Retina (tissue), 1 donor: ENCODE measurements around the gene TENM4.

Source experiments
- DNase-seq: peaks from one replicate; pipeline ENCODE4 v3.0.0-alpha.2; 2016

The TENM4 gene

GRCh38 chr11:79287952-79288351, 152.9 kb downstream of the TENM4 start:
- DNase-seq = no peak

GRCh38 chr11:79285756-79286155, 155.1 kb downstream of the TENM4 start:
- no peak for DNase-seq

- no peak for DNase-seq
These were observed 164.0 kb downstream of the TENM4 start for GRCh38 chr11:79276736-79277325.

- DNase-seq = no peak
These were observed 166.0 kb downstream of the TENM4 start for GRCh38 chr11:79274636-79275331.

- peak; percentile 60 for DNase-seq
These were observed 167.0 kb downstream of the TENM4 start for GRCh38 chr11:79273781-79274180.

GRCh38 chr11:79269611-79270307, 171.1 kb downstream of the TENM4 start:
- DNase-seq = peak; percentile 77

- DNase-seq = no peak
These were observed 174.4 kb downstream of the TENM4 start for GRCh38 chr11:79266396-79266795.

GRCh38 chr11:79265756-79266322, 175.0 kb downstream of the TENM4 start:
- no peak for DNase-seq

GRCh38 chr11:79264284-79264683, 176.5 kb downstream of the TENM4 start:
- DNase-seq = no peak

DNA sequence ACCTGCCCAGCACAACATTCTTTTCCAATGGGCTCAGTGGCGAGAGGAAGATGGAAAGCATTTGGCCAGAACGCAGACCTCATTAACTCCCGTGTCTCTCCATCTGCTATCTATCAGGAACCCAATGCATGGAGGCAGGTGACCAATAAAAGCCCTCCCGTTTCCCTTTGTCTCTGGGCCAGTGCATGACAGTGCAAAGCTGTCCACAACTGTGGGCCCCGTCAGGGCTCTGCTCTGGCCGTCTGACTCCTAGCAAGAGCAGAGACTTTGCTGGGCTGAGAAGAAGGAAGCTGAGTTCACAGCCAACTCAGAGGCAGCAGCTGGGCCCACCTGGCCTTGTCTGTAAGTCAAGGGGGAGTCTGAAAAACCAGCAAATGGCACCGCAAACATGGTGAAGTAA, 177.8 kb downstream of the TENM4 start:
- no peak for DNase-seq

DNA sequence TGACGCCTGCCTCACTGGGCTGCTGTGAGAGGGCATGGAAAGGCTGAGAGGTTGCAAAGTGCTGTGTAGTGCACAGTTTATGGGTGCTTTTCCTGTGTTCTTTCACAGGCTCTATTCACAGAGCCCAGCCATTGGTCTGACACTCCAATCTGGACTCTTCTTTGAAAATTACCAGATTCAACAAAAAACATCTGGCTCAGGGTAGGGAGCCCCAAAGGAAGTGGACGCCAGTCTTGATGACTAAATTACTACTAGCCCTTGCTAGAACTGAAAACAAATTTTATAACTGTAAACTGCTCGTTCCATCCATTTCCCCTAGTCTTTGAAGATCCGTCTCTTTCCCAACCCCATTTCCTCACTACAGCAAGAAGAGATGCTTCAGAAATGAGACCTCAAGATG, 178.6 kb downstream of the TENM4 start:
- DNase-seq = no peak

DNA sequence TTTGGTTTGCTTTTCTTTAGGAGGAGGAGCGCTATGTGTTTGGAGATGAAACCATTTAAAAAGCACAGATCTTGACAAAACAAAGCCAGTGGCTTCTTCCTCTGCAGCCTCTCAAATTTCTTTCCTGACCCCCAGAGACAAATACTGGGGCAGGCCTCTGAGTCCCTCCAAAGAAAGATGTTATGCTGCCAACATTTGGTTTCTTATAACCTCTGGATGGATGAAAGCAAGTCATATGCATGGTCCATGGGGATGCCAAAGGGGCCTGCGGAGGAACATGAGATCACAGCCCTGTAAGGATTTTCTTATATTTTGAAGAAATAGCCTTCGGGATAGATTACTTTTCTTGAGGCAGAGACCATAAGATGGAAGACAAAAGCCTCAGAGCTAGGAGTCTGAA, 179.1 kb downstream of the TENM4 start:
- DNase-seq = no peak

- no peak for DNase-seq
These were observed 181.0 kb downstream of the TENM4 start for GRCh38 chr11:79259800-79260199.

DNA sequence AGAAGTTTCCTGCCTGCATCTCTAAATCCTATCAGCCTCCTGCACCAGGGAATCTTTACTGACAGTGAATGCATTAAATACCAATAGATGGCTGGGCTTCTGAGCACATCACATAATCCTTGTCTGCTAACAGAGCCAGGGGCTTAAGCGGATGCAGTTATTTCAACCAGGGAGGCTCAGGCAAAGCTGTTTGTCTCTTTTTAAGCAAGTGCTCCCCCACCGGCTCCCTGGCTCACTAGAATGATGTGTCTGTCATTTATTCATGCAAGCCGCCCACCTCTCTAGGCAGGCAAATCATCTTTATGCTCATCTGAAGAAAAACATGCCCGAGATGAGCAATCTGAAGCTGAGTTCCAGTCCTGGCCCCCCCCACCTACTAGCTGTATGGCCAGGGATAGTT, 182.3 kb downstream of the TENM4 start:
- DNase-seq = no peak

DNA sequence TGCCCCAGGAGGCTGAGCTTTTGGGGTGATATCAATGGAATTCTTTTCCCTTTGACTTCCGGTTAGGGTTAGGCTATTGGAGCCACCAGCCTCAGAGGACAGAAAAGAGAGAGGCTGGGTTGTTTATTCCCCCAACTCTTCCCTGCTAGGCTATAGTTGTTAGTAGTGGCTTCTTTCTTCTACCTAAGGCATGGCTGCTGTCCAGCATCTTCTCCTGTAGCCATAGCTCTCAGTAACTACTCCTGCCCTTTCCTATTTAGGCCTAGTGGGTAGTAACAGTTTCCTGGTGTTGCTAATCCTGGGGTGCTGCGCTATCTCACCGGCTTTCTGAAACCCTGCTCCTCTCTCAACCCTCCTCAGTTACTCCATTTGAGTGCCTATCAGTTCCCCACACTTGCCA, 184.9 kb downstream of the TENM4 start:
- no peak for DNase-seq

DNA sequence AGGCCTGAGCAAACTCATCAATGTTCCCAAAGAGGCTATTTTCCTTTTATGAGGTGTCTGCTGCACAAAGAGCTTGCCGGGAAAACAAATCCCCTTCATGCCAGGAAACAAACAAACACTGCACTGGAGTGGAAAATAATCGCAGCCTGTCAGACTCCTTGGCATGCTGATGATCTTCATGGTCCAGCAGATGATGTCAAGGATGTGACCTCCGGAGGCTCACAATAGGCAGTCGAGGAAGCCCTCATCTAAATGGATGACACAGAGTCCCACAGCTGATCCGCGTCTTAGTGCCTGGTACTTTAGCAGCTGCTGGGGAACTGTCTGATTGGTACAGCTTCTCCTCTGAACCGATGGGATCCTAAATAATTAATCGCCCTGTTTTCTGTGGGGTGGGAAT, 187.6 kb downstream of the TENM4 start:
- peak; percentile 81 for DNase-seq

DNA sequence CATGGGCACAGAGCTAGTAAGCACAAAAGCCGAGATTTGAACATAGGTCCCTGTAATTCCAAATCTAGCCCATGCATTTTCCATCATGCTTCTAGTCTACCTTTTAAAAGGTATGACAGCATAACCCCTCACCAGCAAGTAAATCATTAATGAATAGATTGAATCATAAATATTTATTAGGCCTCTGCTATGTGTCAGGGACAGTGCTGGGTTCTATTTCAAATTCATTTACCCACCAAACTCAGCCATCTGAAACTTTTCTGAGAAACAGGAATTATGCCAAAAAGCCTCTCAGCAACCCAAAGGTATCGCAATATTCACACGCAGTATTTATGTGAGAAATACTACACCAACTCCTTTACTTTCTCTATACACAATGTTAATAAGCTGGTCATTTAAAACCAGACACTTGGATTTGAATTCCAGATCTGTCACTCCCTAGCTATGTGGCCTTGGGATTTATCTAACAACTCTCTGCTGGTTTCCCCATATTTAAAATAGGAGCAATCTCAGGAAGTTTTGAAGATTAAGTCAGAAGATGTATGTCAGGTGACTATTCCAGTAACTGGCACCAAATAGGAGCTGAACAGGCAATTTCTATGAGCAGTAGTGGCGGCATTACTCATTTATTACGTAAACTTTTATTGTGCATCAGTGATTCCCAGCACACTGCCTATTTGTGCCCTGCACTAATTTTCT, 191.4 kb downstream of the TENM4 start:
- DNase-seq = no peak

DNA sequence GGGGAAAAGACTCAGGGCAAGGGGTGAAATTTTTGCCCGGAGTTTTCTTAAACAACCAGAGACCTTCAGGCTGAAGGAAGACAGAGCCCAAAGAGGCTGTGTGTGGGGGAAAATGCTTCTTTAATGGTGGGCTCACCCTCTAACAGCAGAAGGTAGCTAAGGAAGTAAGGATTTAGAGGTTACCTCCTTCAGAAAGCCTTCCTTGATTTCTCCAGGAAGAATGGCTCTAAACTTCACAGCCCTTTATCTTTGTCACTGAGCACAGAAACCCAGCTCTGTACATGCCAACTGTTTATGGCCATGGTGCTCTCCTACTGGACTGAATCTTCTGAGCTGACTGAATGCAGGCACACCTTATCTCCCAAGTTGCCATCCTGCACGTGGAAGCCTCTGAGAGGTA, 196.0 kb downstream of the TENM4 start:
- DNase-seq = no peak

DNA sequence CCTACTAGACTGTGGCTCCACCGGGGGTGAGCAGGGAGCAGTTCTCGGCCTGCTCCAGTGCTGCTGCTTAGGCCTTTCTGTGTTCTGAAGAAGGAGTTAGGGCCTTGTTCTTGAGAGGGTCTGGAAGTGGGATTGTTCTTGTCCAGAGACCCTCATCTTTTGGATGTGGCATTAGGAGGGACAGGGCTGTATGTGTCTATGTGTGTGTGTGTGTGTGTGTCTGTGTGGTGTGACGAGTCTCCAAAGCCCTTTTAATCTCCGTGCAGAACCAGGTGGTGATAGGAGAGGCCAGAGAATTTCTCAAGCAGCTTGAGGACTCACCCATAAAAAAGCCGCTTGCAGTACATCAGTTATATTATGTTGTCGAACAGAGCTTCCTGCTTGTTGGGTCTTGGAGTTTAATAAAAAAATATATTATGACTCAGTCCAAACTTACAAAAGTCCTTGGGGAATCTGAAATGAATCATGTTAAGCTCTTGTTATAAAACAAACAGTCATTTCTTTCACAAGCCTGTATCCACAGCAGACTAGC, 196.5 kb downstream of the TENM4 start:
- DNase-seq = no peak

DNA sequence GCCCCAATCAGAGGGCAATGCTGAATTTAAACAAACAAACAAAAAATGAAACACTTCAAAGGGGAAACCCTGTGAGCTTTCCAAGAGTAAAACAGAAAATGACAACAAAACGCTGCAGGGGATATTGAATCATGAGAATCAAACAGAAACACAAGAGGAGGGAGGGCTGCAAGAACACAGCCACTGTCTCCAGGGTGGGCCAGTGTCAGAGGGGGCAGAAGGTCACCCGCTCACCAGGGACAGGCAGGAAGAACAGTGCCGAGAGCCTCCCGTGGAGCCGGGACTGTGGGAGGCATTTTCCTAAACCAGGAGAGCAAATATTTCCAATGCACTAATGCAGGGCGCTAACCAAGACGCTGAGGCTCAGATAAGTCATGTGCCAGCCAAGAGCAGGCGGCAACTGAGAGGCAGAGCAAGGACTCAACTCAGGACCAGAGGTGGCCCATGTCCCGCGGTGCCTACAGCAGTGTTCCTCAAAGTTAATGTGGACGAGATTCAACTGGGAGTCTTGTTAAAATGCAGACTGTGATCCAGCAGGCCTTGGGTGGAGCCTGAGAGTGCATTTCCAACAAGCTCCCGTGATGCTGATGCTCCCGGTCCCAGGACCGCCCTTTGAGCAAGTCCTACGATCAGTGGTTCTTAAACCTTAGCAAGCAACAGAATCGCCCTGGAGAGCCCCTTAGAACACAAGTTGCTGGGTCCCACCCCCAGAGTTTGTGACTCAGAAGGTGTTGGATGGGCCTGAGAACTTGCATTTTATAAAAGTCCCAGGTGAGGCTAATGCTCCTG, 197.2 kb downstream of the TENM4 start:
- peak; percentile 51 for DNase-seq

DNA sequence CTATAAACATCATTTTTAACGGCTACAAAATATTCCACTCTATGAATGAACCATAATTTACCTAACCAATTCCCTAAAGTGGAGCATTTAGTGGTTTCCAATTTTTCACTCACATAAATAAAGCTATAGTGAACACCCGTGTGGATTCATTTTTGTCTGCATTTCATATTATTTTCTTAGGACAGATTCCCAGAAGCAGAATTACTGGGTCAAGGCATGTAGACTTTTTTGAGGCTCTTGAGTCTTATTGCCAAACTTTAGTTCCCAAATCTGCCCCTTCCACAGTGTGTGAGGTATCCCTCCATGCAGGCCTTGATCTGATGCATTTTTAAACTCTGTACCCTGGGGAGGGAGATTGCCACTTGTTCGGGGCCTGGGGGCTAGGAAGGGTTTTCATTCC, 198.2 kb downstream of the TENM4 start:
- no peak for DNase-seq

DNA sequence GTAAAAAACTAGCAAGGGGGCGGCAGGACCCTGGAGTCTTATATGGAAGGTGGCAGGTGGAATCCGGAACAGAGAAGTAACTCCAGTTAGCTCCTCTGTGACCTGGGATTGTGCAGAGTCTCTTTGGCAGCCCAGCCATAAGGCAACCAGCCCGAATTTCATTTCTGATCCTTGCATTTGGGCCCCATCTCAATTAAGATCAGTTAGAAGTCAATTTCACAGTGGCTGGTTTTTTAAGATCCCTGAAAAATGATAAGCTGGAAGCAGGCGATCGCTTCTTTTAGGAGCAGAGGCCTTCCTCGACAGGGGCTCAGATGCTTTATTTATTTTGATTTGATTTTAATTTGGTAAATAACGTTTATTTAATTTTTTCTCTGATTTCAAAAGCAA, 199.0 kb downstream of the TENM4 start:
- no peak for DNase-seq
